Measurements from ENCODE around the gene SPEM2. TPM values are rescaled to one million over a fixed set of nuclear protein-coding genes. Genes with fewer than 3 reads are reported as not detected.

The SPEM2 gene
- total RNA-seq, 2 donors from 2014 or later = not detected

DNA sequence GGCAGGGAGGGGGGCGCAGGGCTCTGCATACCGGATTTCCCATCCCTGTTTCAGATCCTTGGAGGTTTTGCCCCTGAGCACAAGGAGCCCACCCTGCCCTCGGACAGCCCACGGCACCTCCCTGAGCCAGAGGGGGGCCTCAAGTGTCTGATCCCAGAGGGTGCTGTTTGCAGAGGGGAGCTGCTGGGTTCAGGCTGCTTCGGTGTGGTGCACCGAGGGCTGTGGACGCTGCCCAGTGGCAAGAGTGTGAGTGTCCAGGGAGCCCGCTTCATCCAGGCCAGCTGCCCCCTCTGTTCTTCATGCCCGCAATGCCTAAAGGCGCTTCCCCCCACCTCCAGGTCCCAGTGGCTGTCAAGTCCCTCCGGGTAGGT is 42.1 kb upstream of the SPEM2 start:
- no peaks in the 10 kb centered on the region for H3K9me3 ChIP-seq
- no peaks in the 10 kb centered on the region for H3K27me3 ChIP-seq (replicated peaks; ENCODE audit: insufficient read depth)
- H3K27ac ChIP-seq = no peak overlapping the region
- TF ChIP-seq, protein P1, sequence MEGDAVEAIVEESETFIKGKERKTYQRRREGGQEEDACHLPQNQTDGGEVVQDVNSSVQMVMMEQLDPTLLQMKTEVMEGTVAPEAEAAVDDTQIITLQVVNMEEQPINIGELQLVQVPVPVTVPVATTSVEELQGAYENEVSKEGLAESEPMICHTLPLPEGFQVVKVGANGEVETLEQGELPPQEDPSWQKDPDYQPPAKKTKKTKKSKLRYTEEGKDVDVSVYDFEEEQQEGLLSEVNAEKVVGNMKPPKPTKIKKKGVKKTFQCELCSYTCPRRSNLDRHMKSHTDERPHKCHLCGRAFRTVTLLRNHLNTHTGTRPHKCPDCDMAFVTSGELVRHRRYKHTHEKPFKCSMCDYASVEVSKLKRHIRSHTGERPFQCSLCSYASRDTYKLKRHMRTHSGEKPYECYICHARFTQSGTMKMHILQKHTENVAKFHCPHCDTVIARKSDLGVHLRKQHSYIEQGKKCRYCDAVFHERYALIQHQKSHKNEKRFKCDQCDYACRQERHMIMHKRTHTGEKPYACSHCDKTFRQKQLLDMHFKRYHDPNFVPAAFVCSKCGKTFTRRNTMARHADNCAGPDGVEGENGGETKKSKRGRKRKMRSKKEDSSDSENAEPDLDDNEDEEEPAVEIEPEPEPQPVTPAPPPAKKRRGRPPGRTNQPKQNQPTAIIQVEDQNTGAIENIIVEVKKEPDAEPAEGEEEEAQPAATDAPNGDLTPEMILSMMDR (IDR thresholded peaks at IDR 0.05) = no peak
- H3K4me3 ChIP-seq = peak overlapping the region; percentile 73
- no peak for DNase-seq (ENCODE audit: low spot score)
- no peak for ATAC-seq (ENCODE audit: insufficient number of reproducible peaks, low FRiP score, low read depth)
- peaks cover 6 to 34% of the 10 kb centered on the region in 2 donors for H3K4me1 ChIP-seq (ENCODE audit: control insufficient read depth in 1 of 2, low read depth in 2 of 2)
- H3K36me3 ChIP-seq = no peaks in the 10 kb centered on the region

DNA sequence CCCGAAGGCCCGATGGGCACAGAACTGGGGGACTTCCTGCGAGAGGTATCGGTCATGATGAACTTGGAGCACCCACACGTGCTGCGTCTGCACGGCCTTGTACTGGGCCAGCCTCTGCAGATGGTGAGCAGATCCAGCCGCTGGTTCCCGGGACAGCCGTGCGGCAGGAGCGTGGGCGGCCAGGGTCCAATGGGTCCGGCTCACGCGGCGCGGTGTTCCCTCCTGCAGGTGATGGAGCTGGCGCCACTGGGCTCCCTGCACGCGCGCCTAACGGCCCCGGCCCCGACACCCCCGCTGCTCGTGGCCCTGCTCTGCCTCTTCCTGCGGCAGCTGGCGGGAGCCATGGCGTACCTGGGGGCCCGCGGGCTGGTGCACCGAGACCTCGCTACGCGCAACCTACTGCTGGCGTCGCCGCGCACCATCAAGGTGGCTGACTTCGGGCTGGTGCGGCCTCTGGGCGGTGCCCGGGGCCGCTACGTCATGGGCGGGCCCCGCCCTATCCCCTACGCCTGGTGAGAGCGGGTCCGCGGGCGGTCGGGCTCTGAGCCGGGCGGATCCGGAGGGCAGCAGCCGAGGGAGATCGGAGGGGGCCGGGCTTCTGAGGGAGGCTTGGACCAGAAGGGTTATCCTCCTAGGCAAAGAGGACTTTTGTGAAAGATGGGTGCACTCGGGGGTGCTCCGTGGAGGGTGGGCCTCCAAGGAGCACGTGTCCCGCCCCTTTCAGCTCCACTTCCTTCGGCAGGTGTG is 41.5 kb upstream of the SPEM2 start:
- no peak overlapping the region for H3K27ac ChIP-seq
- peak overlapping the region; percentile 73 for H3K4me3 ChIP-seq
- H3K9me3 ChIP-seq = no peaks in the 10 kb centered on the region
- H3K36me3 ChIP-seq = no peaks in the 10 kb centered on the region
- ATAC-seq (ENCODE audit: insufficient number of reproducible peaks, low FRiP score, low read depth) (no peak), DNase-seq (ENCODE audit: low spot score) (no peak)
- peaks cover 6 to 34% of the 10 kb centered on the region in 2 donors for H3K4me1 ChIP-seq (ENCODE audit: control insufficient read depth in 1 of 2, low read depth in 2 of 2)
- TF ChIP-seq, protein P1 (IDR thresholded peaks at IDR 0.05) = no peak
- no peaks in the 10 kb centered on the region for H3K27me3 ChIP-seq (replicated peaks; ENCODE audit: insufficient read depth)

DNA sequence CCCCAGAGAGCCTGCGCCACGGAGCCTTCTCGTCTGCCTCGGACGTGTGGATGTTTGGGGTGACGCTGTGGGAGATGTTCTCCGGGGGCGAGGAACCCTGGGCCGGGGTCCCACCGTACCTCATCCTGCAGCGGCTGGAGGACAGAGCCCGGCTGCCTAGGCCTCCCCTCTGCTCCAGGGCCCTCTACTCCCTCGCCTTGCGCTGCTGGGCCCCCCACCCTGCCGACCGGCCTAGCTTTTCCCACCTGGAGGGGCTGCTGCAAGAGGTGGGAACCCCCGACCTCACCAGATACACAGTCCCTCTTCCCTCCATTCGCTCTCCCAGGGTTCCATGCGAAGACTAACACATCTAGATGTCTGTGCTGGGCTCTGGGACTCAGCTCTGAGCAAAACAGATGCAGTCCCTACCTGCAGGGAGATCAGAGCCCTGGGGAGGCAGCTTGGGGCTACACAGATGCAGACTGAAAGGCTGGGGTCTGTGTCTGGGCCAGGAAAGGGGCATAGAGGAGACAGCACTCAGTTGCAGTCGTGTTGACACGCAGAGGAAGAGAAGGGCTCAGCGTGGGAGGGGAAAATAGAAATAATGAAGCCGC is 40.8 kb upstream of the SPEM2 start:
- Histone ChIP-seq H3K27ac (no peak overlapping the region), H3K4me3 (peak overlapping the region; percentile 73), H3K27me3 (replicated peaks; ENCODE audit: insufficient read depth) (no peaks in the 10 kb centered on the region), H3K4me1 (ENCODE audit: control insufficient read depth in 1 of 2, low read depth in 2 of 2) (peaks cover 6 to 34% of the 10 kb centered on the region in 2 donors), H3K36me3 (peaks cover 2% of the 10 kb centered on the region), H3K9me3 (no peaks in the 10 kb centered on the region)
- ATAC-seq (ENCODE audit: insufficient number of reproducible peaks, low FRiP score, low read depth) (no peak), DNase-seq (ENCODE audit: low spot score) (no peak)
- TF ChIP-seq, protein P1 (IDR thresholded peaks at IDR 0.05) = no peak

- Histone ChIP-seq H3K27ac (no peak overlapping the region), H3K4me1 (ENCODE audit: control insufficient read depth in 1 of 2, low read depth in 2 of 2) (peaks cover 6 to 13% of the 10 kb centered on the region in 2 donors), H3K4me3 (no peak overlapping the region), H3K36me3 (peaks cover 16% of the 10 kb centered on the region), H3K9me3 (no peaks in the 10 kb centered on the region), H3K27me3 (replicated peaks; ENCODE audit: insufficient read depth) (no peaks in the 10 kb centered on the region)
- ATAC-seq (ENCODE audit: insufficient number of reproducible peaks, low FRiP score, low read depth) (no peak), DNase-seq (ENCODE audit: low spot score) (no peak)
- TF ChIP-seq, protein P1 (IDR thresholded peaks at IDR 0.05) = no peak
Measured at GRCh38 chr17:7388856-7389255, 36.6 kb upstream of the SPEM2 start.

DNA sequence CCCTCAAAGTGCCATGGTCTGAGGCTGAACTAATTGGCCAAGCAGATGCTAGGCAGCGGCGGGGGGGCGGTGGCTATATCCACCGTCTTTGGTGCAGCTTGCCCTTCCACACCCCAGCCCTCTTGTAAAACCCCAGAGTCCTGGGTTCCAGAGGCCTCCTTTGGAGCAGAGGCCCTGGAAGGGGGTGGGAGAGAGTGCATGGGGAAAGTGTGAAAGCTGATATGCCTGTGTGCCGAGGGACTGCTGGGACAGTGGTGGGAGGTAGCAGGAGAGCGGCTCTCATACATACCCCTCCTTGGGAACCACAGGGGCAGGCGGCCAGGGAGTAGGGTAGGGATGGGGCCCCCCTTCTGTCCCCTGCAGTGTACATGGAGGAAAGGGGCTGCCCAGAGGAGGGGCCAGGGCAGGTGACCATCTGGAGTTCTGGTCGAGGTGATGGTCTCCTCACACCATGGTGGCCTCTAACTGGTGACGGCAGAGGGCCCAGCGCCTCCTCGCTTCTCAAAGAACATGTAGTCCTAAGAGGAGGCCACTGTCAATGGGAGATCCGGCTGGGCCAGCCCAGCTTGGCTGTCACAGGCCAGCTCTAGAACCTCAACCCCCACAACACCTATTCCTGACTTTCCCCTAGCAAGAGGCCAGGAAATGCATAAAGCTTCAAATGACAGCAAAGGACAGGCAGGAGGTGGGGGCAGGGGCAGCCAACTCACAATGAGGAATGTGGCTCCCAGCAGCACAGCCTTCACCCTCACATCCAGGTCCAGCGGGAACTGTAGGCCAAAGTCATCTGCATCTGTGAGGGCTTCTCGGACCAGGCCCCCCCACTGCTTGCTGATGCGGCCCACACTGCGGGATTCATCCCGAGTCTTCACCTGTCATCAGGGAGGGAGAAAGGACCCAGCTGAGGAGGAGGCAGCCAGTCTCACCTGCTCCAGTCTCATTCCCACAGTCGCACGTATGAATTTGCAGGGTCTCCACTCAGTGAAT is 35.2 kb upstream of the SPEM2 start:
- H3K27ac ChIP-seq = no peak overlapping the region
- H3K36me3 ChIP-seq = peaks cover 16% of the 10 kb centered on the region
- DNase-seq (ENCODE audit: low spot score) = no peak
- H3K4me1 ChIP-seq (ENCODE audit: control insufficient read depth in 1 of 2, low read depth in 2 of 2) = peaks cover 6 to 10% of the 10 kb centered on the region in 2 donors
- TF ChIP-seq, protein P1 (IDR thresholded peaks at IDR 0.05) = no peak
- H3K9me3 ChIP-seq = no peaks in the 10 kb centered on the region
- H3K4me3 ChIP-seq = no peak overlapping the region
- no peaks in the 10 kb centered on the region for H3K27me3 ChIP-seq (replicated peaks; ENCODE audit: insufficient read depth)
- ATAC-seq (ENCODE audit: insufficient number of reproducible peaks, low FRiP score, low read depth) = no peak
